GM12891 (cell line): ENCODE results near the gene RHBDL1.

Experiments used
- PAX5 ChIP-seq: IDR thresholded peaks from 2 replicates; pipeline ENCODE4 v1.6.1; 2011; ENCODE audit warnings: low read length, moderate library complexity, mild to moderate bottlenecking; ENCODE audit not compliant: insufficient read depth, severe bottlenecking
- POLR2A ChIP-seq: IDR thresholded peaks from 2 replicates; pipeline ENCODE4 v1.6.1; 2011; ENCODE audit warnings: low read depth, low read length, control low read depth
- POLR2AphosphoS5 ChIP-seq: IDR thresholded peaks from 2 replicates; pipeline ENCODE4 v1.6.1; 2011; ENCODE audit warnings: low read depth, low read length, control low read depth
- POU2F2 ChIP-seq: IDR thresholded peaks from 2 replicates; pipeline ENCODE4 v1.6.1; 2011; ENCODE audit warnings: low read depth, mild to moderate bottlenecking, control low read depth, low read length, moderate library complexity
- SPI1 ChIP-seq: IDR thresholded peaks from 2 replicates; pipeline ENCODE4 v1.6.1; 2011; ENCODE audit warnings: low read depth, low read length, control low read depth
- TAF1 ChIP-seq: IDR thresholded peaks from 2 replicates; pipeline ENCODE4 v1.6.1; 2011; ENCODE audit warnings: low read depth, low read length, control low read depth

DNA sequence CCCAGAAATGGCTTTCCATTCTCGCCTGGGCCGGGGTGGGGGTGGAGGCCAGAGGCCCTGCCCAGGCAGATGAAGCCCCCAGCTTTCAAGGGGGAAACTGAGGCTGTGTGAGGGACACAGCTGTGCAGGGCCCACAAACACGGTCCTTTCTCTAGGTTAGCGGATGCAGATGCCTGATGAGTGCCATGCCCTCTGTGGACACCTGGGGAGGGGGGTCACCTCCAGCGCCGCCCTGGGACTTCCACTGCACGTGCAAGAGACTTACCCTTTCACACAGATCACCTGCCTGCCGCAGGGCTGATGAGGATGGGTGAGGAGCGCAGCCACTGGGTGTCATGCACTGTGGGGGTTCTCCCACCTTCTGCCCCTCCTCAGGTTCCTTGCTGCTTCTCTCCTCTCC lies 42.9 kb downstream of the RHBDL1 start:
- TF ChIP-seq POLR2A (no peak), TAF1 (no peak), SPI1 (no peak), POLR2AphosphoS5 (no peak), PAX5 (no peak), POU2F2 (no peak)
